ENCODE measurements around the gene PHLDB2.

PHLDB2 gene

DNA sequence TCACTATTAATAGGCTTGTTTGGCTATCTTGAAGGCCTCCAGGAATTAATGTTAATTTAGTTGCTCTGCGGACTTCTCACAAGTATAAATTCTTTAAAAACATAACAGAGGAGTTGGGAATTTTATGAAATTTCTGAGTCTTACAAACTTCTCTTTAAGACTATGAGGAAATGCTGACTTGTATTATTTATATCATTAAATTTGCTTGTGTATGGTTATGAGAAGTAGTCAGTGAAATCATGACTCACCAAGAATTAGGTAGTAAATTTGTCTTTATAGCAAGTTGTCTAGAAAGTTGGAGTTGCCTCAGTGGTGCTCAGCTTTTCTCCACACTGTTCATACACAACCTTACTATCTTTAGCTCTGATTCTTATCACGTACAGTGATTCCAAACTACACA is 26.5 kb downstream of the PHLDB2 start:
- no peak for DNase-seq

DNA sequence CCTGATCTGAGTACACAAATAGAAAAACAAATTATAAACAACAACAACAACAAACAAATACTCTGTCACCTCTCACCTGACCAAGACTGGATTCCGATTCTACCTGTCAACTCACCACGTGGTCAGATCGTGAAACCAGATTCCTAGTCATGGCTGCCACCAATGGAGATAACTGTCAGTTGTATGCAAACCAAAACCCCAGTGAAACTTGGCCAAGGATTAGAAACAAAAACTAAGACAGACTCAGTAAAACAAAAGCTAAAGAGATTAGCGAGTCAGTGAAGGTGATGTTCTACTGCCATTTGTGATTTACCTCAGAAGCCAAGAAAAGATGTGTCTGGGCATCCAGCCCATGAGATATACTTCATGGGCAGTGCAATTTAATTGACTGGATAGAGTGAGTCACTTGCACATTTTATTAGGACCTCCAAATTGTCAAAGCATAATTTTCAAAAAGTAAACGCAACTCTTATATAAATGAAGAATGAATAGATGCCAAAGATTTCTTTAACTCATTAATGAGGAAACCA is 31.1 kb downstream of the PHLDB2 start:
- DNase-seq = no peak

DNA sequence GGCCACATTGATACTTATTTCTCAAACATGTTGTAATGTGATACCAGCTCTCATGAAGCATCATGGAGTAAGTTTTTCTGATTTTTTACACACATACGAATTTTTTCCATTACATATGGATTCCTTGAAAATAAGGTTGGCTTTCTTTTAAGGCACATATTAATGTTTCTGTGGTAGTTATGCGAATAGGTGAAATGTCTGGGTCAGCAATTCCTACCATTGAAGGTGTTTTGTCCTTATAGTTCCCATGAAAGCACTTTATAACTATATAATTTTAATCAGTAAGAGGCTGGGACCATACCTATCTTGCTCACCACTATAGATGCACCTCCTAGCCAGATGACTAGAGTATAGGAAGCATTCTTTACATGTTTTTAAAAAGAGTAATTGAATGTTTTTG is 33.0 kb downstream of the PHLDB2 start:
- DNase-seq = no peak

DNA sequence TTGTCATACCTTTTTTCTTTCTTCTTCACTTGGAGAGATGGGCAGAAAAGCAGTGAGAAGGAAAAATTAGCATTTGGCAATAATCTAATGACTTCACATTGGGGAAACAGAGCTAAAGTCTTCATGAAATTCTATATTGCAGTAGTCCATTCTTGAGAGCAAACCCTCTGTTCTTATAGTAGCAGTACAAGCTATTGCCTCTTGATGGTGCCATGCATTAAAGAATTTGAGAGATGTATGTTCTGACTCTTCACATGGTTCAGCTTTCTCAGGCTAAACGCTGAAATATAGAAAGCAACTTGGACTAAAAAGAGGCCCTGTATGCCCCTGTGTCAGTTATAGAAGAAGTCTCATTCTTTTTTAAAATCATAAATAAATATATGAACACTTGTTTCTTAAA is 36.0 kb downstream of the PHLDB2 start:
- DNase-seq = no peak

DNA sequence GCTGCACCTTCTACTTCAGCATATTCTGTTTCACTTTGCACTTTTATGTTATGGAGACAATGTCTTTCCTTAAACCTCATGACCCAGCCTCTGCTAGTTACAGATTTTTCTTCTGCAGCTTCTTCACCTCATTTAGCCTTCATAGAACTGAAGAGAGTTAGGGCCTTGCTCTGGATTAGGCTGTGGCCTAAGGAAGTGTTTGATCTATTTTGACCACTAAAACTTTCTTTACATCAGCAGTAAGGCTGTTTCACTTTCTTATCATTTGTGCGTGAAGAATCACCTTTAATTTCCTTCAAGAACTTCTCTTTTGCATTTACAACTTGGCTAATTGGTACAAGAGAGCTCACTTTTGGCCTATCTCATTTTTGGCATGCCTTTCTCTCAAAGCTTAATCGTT is 40.9 kb downstream of the PHLDB2 start:
- DNase-seq = no peak

DNA sequence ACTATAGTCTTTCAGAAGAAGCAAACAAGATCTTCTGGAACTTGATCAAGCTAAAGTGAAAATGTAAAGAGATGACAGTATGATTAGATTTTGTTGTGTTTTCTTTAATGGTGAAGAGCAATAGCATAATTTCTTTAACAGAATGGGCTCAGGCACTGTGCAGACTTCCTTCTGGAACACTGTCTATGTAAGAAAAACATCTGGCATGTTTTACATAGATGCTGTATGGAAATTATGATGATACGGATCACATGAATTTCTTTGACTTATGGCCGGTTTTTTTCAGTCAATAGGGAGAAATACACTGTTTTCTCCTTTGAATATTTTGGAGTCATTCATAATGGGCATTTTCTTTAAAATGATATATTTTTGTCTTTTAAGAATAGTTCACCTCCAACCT is 42.6 kb downstream of the PHLDB2 start:
- DNase-seq = no peak

DNA sequence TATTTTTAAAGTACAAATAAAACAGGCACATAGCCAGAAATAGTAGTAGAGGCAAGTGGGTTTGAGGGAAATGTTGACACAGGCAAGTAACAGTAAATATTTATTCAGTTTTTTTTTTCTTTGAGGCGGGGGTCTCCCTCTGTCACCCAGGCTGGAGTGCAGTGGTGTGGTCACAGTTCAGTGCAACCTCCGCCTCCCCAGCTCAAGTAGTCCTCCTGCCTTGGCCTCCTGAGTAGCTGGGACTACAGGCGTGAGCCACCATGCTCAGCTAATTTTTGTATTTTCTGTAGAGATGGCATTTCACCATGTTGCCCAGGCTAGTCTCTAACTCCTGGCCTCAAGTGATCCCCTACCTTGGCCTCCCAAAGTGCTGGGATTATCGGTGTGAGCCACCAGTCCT is 43.5 kb downstream of the PHLDB2 start:
- DNase-seq = no peak

DNA sequence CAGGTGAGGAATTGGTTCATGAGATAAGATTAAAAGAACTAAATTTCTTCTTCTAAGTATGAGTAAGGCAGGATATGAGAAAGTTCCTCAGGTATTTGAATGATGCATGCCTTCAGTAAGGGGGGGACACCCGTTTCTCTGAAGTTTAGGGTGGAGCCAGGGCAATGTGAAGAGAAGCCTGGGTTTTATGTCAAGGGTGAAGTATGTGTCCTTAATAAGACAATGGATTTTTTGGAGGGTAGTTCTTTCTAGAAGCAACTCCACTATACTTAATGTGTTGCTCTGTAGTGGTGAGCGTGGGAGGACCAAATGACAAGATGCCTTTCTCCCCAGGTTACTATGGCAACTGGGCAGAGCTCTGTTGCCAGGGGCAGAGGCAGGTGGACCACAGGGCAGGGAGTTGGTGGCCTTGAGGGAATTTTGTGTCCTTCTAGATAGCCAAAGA is 44.0 kb downstream of the PHLDB2 start:
- no peak for DNase-seq

DNA sequence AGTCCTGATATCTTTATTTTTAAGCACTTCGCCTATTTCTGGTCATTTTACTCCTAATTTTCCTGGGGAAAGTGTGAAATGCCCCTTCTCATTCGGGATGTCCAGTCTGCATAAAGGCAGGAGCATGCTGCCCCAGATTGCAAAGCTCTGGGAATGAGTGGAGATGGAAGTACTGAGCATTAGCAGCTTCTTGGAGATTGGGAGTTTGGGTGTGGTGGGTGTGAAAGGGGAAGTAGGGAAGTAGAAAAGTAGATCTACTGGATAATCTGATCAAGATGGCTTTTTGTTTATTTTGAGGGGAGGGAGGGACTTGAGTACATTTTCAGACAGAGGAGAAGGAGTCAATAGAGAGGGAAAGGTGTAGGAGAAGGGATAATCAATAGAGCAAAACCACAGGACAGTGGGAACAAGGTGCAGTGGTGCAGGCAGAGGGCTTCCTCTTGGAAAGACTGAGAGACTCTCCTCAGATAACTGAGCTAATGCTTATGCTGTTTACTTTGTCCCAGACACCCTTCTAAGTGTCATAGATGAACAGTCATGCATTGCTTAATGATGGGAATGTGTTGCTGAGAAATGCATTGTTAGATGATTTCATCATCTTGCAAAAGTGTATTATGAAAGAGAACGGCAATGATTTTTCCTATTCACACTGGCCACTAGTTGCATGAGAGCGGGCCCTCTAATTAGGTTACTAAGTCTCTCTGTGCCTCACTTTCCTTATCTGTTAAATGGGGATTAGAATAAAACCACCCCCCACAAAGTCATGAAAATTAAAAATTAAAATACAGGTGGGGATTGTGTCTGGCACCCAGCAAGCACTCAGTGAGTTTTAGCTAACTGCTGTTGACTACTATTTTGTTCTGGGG is 45.5 kb downstream of the PHLDB2 start:
- no peak for DNase-seq

DNA sequence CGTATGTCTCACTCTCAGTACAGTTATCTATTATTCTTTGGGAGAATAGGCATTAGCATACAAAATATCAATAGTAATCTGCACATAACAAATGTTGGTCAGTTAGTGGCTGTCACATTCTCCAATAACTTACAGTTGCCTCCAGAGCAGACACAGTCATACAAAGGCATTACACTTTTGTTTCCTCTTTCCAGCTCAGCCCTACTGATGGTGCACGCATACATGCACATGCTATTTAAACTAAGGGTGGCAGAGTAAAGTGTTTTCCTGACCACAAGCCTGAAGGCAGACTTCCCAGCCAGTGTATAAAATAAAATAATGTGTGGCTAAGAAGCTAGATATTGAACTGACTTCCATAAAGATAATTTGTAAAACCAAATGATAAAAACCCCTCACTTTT is 47.6 kb downstream of the PHLDB2 start:
- no peak for DNase-seq

DNA sequence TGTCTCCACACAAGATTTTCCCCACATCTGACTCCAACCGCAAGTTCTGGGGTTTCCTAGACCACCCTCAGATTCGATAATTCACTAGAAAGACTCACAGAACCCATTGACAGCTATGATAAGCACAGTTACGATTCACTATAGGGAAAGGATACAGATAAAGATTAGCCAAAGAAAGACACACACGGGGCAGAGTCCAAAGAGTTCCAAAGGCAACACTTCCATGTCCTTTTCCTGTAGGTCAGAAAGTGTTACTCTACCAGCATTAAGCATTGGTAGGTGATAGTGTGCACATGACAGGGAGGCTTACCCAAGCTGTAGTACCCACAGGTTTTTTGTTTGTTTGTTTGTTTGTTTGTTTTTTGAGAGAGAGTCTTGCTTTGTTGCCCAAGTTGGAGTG is 48.1 kb downstream of the PHLDB2 start:
- no peak for DNase-seq

DNA sequence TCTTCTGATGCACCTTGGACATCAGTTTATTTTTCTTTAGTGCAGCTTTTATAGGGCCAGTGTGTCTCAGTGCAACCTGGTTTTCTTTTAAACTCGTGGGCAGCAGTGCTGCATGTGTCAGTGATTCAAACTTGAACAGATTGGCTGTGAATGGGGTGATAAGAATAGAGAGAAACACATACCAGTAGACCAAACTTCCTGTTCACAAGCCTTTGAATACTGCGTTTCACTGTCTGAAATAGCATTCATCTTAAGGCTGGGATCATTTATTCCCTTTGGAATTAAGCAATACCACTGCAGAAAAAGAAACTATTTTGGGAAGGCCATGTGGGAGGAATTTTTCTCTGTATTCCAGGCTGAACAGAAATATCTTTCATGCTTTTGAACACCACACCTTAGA is 51.7 kb downstream of the PHLDB2 start:
- DNase-seq = no peak

DNA sequence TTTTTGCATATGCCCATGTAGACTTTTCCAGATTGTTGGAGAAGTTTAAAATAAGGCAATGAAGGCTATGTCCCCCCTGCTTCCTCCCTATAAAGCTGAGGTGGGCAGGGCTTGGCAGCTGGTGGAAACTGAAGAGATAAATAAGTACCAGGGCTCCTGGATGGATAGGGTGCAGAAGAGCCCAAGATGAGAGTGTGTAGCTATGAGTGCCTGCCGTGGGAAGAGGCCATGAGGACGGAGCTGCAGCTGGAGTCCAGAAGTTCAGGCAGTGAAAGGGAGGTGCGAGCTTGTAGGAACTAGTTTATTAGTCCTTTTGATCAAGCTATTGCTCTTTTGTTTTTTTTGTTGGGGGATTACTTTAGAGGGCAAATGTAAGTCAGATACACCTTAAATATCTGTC is 52.4 kb downstream of the PHLDB2 start:
- DNase-seq = no peak

DNA sequence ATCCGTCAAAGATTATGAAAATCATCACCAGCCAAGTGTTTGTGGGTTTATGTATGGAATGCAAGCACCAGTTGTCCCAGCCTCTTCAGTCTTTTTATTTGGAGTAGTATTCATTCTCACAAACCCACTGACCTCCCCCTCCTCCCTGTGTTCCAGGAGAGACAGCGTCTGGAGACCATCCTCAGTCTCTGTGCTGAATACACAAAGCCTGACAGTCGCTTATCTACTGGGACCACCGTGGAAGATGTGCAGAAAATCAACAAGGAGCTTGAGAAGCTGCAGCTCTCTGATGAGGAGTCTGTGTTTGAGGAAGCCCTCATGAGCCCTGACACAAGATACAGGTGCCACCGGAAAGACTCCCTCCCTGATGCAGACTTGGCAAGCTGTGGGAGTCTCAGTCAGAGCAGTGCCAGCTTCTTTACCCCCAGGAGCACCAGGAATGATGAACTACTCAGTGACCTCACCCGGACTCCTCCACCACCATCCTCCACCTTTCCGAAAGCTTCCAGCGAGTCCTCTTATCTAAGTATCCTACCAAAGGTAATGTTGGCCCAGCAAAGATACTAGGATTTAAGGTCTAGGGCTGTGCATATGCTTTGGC is 54.2 kb downstream of the PHLDB2 start:
- no peak for DNase-seq

DNA sequence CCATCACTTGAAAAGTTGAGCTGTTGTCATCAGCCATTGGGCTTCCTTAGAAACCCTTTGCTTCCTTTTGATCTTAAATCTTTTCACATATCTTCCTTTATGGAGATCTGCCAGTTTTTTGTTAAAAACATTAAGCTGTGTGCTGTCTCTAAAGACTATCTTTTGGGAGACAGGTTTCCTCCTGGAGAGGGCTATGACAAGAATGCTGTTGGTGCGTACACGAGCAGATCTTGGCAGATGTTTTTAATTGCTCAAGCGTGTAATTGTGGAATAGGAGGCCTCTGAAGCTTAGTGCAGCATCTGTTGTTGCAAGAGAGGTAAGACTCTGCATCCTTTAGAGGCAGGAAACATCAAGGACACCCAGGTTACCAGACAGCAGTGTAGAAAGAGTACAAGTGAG is 56.8 kb downstream of the PHLDB2 start:
- no peak for DNase-seq

DNA sequence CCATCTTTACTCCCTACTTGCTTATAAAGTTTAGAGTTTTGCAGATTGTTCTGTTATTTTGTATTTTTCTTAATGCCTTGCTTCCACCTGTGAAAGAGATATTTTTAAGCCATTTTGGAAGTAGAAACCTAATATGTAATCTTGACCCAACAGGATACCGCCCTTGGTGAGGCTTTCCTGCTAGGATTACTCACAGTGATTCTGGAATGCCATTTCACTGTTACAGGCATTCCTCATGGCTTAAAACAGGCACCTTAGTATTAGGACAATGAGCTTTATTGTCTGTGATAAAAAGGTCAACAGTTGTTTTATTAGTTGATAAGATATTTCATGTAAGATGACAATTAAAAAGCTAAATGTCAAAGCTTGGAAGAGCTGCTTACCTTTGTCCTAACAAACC is 58.2 kb downstream of the PHLDB2 start:
- DNase-seq = no peak

DNA sequence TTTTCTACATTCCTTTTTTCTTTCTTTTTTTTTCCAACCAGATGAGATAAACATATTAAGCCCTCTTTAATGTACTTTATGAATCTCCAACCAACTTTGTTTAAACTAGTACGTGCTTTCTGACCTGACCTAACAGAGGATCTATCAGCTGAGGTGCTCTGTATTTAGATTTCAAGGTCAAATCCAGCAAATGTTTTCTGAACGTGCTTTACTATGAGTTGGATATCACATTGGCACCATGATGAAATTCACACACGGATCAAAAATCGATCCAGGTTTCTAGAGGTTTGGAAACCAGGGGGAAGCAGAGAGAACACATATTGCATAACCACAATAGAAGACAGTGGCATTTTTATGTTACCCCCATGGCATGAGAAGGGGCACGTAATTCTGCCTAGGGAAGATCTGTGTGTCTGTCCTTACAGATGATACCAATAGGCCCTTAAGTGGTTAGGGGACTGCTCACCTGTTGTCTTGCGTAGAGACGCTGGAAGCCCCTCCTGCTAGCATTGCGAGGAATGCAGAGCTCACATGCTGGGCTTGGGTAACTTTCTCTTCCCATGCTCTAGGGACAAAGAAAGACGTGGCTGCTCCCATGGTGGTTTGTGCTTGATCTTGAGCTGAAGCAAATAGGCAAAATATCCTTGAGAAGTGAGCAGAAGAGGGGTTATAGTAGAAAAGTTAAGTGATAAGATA is 60.5 kb downstream of the PHLDB2 start:
- DNase-seq = no peak

DNA sequence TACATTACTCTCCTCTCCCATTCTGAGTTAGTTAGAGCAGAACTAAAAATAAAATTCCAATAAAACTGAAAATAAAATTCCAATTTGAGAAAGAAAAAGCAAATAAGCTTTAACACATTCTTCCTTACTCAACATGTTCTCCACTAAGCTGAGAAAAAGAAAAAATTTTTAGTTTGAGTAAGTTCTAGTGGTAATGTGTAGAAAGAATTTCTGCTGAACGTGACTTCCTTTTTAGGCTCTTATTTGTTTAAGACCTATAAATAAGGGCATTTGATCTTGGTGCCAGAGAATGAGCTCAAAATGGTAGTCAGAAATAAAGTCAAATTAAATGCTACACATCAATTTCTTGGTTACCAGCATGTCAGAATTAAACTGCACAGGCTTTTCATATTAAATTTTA is 62.1 kb downstream of the PHLDB2 start:
- DNase-seq = no peak

DNA sequence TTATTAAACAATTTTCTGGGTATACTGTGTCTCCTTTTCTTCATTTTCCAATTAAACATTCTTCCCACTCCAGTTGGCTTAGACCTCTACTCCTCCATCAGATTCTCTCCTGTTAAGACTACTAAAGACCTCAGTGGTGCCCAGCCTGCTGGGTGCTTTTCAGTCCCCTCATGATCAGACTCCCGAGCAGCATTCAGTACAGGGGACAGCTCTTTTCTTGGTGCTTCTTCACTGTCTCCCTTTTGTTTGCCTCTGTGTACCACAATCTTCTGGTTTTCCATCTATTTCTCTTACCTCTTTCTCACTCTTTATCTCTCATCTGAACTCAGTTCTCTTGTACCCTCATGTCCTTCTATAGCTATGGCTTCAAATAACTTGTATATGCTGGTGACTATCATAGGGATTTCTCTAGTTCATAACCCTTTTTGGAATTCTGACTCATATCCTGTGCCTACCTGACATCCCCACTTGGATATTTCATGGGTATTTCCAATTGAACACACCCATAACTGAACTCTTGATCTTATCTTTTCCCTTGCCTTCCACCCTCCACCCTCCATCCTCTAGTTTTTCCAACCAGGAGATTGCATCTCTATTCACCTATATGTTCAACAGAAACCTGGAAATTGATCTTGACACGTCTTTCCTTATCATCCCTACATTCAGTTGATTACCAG is 64.2 kb downstream of the PHLDB2 start:
- no peak for DNase-seq

DNA sequence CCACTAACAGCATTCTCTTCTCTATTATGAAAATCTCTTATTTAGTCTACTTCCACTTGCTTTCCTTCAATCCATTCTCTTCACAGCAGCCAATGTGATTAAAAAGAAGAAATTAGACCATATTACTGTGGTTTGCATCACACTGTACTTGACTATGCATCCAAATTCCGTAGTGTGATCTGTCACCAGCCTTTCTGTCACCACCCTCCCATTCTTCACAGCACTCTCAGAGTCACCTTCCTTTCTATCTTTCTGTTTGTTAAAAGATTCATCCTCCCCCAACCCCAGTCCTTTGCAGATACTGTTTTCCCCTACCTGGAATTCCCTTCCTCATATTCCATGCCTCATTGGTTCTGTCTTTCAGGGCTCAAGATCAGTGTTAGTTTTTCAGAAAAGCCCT is 64.7 kb downstream of the PHLDB2 start:
- no peak for DNase-seq

DNA sequence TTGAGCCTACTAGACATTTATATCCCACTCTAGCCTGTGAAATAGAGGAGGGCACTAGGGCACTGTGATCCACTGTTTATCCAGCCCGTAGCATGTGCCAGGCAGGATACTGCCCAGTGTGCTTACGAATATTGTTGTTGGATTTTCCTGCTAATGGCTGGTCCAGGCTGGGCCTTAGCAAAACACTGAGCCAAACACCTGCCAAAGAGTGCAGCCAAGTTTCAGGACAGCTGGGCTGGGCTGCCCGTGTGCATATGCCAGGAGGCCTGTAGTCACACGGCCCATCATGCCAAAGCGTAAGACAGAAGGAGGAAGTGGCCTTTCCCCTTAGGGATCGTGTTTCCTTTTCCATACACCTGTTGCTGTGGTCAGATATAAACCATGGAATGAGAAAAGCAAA is 65.2 kb downstream of the PHLDB2 start:
- DNase-seq = no peak

DNA sequence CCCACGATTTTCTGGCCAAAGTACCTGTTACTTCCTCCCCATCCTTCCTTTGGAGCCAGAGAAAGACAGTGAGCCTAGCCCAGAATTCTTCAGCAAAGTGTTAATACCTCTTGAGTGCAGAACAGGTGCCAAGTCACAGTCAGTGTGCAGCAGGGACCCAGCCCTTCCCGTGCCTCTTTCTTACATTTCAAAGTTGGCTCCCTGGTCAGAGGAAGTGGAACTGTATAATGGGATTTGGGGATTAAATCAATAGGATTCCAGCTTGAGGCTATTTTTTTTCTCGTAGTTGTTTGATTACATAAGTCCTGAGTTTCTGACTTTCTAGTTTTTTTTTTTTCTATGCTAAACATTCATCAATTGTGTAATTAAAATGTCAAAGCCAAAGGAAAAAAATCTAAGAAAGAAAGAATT is 67.2 kb downstream of the PHLDB2 start:
- DNase-seq = no peak

DNA sequence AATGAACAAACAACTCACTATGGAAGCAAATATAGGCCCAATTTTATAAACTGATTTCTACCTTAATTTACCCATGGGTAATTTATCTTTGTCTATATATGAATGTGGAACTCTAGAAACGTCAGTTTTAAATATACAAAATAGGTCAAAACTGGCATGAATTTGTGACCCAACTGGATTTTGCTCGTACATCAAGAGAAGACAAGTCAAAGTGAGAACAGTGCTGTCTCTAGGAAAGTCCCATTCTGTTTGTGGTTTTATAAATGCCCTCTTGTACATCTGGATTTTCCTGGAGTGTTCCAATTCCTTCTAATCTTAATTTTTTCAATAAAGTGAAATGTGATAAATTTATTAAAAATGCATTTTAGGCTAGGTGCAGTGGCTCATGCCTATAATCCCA is 69.5 kb downstream of the PHLDB2 start:
- DNase-seq = no peak

All from activated CD4-positive, alpha-beta T cell treated with anti-CD3 and anti-CD28 coated beads for 1 hour (primary cell).